Astrocyte (in vitro differentiated cells and primary cell): ENCODE measurements around the gene RAB3IL1.

Source experiments
- CTCF ChIP-seq: IDR thresholded peaks from 2 replicates; pipeline ENCODE4 v1.5.1; 2011; ENCODE audit warnings: low read depth, mild to moderate bottlenecking, inconsistent platforms, low read length, moderate library complexity; ENCODE audit not compliant: insufficient read depth
- EZH2 ChIP-seq: IDR thresholded peaks from 2 replicates; pipeline ENCODE4 v1.6.1; 2012; ENCODE audit warnings: mild to moderate bottlenecking, low read length, inconsistent platforms; ENCODE audit not compliant: insufficient read depth

- TF ChIP-seq CTCF (no peak), EZH2 (no peak)
Observed at GRCh38 chr11:61905801-61906521, 11.4 kb downstream of the RAB3IL1 start.
